Activated T-helper 17 cell treated with anti-CD3 and anti-CD28 coated beads, Interleukin-2, amount 50 U/mL, for 72 hours (primary cell): ENCODE results near the gene EIF4EBP3. TPM values are rescaled to one million over a fixed set of nuclear protein-coding genes. Genes with fewer than 3 reads are reported as not detected.

ENCODE experiments used
- ATAC-seq: fragments of 150-1000 bp; cut with Tn5 transposase; replicated peaks from 2 replicates; pipeline ENCODE4 v1.10.0; 2021; ENCODE audit warnings: mild to moderate bottlenecking, moderate library complexity
- H3K27ac Mint-ChIP-seq: one replicate; pipeline ENCODE4 v1.8.0; 2022; ENCODE audit warnings: mixed read lengths
- H3K27me3 Mint-ChIP-seq: one replicate; pipeline ENCODE4 v1.8.0; 2022; ENCODE audit warnings: mixed read lengths
- H3K36me3 Mint-ChIP-seq: one replicate; pipeline ENCODE4 v1.8.0; 2022; ENCODE audit warnings: low read depth, mild to moderate bottlenecking, mixed read lengths
- H3K4me1 Mint-ChIP-seq: one replicate; pipeline ENCODE4 v1.8.0; 2022; ENCODE audit warnings: mixed read lengths
- H3K4me3 Mint-ChIP-seq: one replicate; pipeline ENCODE4 v1.8.0; 2022; ENCODE audit warnings: mild to moderate bottlenecking, mixed read lengths
- H3K9me3 Mint-ChIP-seq: one replicate; pipeline ENCODE4 v1.8.0; 2022; ENCODE audit warnings: mixed read lengths
- total RNA-seq, 2 donors: library from RNA; stranded (reverse); gene quantifications; one replicate each; pipeline ENCODE4 v1.2.3, GENCODE V29; 2022

The EIF4EBP3 gene
- total RNA-seq, 2 donors from 2014 or later = 8.9 to 11.8 TPM

DNA sequence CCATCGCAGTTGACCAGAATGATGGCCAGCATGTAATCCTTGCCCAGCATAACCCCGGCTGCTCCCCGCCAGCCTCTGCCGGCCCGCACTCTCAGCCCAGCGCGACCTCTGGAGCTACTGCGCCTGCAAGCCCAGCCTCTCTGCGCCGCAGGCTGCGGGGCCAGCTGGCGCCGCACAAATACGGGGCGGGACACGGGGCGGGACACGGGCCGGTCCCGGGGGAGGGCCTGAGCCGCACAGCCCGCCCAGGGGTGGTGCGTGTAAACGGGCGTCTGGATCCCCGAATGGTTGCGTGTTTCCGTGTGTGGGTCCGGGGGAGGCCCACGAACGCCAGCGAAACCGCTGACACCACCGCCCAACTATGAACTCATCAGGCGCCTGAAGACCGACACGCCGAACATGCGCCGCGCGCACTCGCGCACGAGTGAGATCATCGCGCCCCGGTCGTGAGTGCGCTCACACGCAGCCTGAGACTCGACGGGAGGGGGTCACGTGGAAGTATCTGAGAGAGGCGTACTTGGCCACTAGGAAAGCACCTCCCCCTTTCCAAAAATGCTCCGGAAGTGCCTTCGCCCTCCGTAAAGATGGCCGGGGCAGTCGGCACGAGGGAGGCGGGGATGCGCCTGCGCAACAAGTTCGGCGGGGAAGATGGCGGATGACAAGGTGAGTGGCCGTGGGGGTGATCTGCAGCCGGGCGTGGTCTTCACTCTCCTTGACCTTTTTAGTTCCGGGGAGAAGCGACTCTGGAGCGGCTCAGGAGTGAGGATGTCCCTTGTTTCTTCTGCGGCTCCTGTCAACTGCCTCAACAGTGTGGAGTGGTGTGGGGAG, 16.9 kb downstream of the EIF4EBP3 start, which contains the start of the genes APBB3 and SLC35A4:
TSS of gene APBB3 (minus strand) at position 403 of the 828 bp plus-strand sequence. CDS start at position 50, 353 bp downstream.
TSS of gene SLC35A4 (plus strand) at position 633 of the 828 bp plus-strand sequence. CDS start 2,342 bp downstream, outside the sequence.
- H3K36me3 Mint-ChIP-seq = peaks cover 45% of the 10 kb centered on the region
- peak within 1 kb of the TSS; percentile 93 for H3K27ac Mint-ChIP-seq
- peak; percentile 93 for ATAC-seq
- peaks cover 23% of the 10 kb centered on the region for H3K4me1 Mint-ChIP-seq
- H3K4me3 Mint-ChIP-seq = peak within 1 kb of the TSS; percentile 93
- no peaks in the 10 kb centered on the region for H3K9me3 Mint-ChIP-seq
- no peaks in the 10 kb centered on the region for H3K27me3 Mint-ChIP-seq

DNA sequence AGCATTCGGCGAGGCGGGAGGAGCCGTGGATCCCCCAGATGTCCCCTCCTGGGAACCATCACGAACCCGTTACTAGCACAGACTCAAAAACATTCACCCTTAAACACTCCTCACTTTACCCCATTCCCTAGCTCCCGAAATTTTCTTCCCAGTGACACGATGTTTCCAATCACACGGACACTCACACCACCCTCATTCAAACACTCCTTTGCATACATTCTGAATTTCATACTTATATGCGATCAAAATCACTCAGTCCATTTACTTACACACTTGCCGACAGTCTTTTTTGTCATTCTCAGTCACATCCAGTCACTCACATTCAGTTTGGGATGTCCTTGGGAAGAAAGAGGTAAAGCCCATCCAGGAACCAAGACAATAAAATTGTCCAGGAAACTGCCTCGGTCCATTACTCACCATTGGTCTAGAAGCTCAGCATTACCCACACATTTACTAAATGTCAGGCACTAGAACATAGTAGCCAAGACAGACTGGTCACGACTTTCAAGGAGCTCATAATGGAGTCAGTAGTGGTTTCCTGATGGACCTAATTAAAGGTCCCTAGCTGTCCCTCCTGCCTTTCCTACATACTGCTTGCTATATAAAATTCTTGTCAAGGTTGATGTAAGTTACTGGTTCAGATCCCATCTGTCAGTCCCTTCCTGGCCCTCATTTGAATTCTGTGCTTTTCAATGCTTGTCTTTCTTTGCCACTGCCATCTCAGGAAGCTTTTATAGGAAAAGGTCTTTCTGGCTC, 17.7 kb downstream of the EIF4EBP3 start:
- Mint-ChIP-seq H3K36me3 (peaks cover 48% of the 10 kb centered on the region), H3K4me1 (peaks cover 23% of the 10 kb centered on the region), H3K4me3 (peak overlapping the region; percentile 93), H3K27me3 (no peaks in the 10 kb centered on the region), H3K27ac (peak overlapping the region; percentile 93), H3K9me3 (no peaks in the 10 kb centered on the region)
- ATAC-seq = peak; percentile 1

DNA sequence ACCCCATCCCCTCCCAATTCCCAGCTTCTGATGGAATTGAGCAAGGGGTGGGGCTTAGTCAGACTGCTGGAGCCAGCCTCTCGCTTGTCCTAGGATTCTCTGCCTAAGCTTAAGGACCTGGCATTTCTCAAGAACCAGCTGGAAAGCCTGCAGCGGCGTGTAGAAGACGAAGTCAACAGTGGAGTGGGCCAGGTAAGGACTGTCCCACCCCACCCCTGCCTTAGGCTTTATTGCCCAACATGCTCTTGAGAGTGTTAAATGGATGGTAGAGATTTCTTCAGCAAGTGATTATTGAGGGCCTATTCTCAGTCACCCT, 18.3 kb downstream of the EIF4EBP3 start:
- ATAC-seq = no peak
- peaks cover 51% of the 10 kb centered on the region for H3K36me3 Mint-ChIP-seq
- H3K9me3 Mint-ChIP-seq = no peaks in the 10 kb centered on the region
- peaks cover 23% of the 10 kb centered on the region for H3K4me1 Mint-ChIP-seq
- peak overlapping the region; percentile 93 for H3K4me3 Mint-ChIP-seq
- H3K27ac Mint-ChIP-seq = peak overlapping the region; percentile 93
- no peaks in the 10 kb centered on the region for H3K27me3 Mint-ChIP-seq

DNA sequence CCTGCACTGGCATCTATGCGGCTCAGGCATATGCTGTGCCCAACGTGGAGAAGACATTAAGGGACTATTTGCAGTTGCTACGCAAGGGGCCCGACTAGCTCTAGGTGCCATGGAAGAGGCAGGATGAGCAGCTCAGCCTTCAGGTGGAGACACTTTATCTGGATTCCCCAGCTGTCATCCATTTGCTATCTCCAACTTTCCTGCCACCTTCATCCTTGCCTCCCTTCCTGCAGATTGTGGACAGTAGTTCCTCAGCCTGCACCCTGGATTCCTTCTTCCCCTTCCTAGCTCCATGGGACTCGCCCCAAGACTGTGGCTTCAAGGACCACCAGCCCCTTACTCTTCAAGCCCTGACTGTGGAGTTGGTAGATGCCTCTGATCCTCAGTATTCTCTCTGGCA, 19.2 kb downstream of the EIF4EBP3 start:
- H3K9me3 Mint-ChIP-seq = no peaks in the 10 kb centered on the region
- peak overlapping the region; percentile 76 for H3K27ac Mint-ChIP-seq
- H3K27me3 Mint-ChIP-seq = no peaks in the 10 kb centered on the region
- peaks cover 51% of the 10 kb centered on the region for H3K36me3 Mint-ChIP-seq
- peaks cover 23% of the 10 kb centered on the region for H3K4me1 Mint-ChIP-seq
- H3K4me3 Mint-ChIP-seq = peak overlapping the region; percentile 93
- no peak for ATAC-seq

DNA sequence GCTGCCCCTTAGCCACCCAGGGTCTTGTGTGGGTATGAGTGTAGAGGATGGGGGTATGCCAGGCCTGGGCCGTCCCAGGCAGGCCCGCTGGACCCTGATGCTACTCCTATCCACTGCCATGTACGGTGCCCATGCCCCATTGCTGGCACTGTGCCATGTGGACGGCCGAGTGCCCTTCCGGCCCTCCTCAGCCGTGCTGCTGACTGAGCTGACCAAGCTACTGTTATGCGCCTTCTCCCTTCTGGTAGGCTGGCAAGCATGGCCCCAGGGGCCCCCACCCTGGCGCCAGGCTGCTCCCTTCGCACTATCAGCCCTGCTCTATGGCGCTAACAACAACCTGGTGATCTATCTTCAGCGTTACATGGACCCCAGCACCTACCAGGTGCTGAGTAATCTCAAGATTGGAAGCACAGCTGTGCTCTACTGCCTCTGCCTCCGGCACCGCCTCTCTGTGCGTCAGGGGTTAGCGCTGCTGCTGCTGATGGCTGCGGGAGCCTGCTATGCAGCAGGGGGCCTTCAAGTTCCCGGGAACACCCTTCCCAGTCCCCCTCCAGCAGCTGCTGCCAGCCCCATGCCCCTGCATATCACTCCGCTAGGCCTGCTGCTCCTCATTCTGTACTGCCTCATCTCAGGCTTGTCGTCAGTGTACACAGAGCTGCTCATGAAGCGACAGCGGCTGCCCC, 19.8 kb downstream of the EIF4EBP3 start:
- Mint-ChIP-seq H3K36me3 (peaks cover 51% of the 10 kb centered on the region), H3K4me3 (peak overlapping the region; percentile 93), H3K27me3 (no peaks in the 10 kb centered on the region), H3K9me3 (no peaks in the 10 kb centered on the region), H3K27ac (peak overlapping the region; percentile 76), H3K4me1 (peaks cover 23% of the 10 kb centered on the region)
- ATAC-seq = no peak

DNA sequence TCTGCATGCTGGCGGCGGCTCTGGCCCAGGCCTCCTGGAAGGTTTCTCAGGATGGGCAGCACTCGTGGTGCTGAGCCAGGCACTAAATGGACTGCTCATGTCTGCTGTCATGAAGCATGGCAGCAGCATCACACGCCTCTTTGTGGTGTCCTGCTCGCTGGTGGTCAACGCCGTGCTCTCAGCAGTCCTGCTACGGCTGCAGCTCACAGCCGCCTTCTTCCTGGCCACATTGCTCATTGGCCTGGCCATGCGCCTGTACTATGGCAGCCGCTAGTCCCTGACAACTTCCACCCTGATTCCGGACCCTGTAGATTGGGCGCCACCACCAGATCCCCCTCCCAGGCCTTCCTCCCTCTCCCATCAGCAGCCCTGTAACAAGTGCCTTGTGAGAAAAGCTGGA, 20.4 kb downstream of the EIF4EBP3 start:
- peaks cover 23% of the 10 kb centered on the region for H3K4me1 Mint-ChIP-seq
- H3K36me3 Mint-ChIP-seq = peaks cover 51% of the 10 kb centered on the region
- H3K4me3 Mint-ChIP-seq = peak overlapping the region; percentile 93
- no peaks in the 10 kb centered on the region for H3K27me3 Mint-ChIP-seq
- H3K27ac Mint-ChIP-seq = peak overlapping the region; percentile 76
- ATAC-seq = no peak
- H3K9me3 Mint-ChIP-seq = no peaks in the 10 kb centered on the region

DNA sequence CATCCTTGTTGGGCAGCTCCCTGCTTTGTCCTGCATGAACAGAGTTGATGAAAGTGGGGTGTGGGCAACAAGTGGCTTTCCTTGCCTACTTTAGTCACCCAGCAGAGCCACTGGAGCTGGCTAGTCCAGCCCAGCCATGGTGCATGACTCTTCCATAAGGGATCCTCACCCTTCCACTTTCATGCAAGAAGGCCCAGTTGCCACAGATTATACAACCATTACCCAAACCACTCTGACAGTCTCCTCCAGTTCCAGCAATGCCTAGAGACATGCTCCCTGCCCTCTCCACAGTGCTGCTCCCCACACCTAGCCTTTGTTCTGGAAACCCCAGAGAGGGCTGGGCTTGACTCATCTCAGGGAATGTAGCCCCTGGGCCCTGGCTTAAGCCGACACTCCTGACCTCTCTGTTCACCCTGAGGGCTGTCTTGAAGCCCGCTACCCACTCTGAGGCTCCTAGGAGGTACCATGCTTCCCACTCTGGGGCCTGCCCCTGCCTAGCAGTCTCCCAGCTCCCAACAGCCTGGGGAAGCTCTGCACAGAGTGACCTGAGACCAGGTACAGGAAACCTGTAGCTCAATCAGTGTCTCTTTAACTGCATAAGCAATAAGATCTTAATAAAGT, 21.1 kb downstream of the EIF4EBP3 start:
- H3K4me3 Mint-ChIP-seq = peak overlapping the region; percentile 73
- no peaks in the 10 kb centered on the region for H3K9me3 Mint-ChIP-seq
- no peak for ATAC-seq
- H3K36me3 Mint-ChIP-seq = peaks cover 51% of the 10 kb centered on the region
- H3K4me1 Mint-ChIP-seq = peaks cover 23% of the 10 kb centered on the region
- H3K27ac Mint-ChIP-seq = peak overlapping the region; percentile 89
- H3K27me3 Mint-ChIP-seq = no peaks in the 10 kb centered on the region

DNA sequence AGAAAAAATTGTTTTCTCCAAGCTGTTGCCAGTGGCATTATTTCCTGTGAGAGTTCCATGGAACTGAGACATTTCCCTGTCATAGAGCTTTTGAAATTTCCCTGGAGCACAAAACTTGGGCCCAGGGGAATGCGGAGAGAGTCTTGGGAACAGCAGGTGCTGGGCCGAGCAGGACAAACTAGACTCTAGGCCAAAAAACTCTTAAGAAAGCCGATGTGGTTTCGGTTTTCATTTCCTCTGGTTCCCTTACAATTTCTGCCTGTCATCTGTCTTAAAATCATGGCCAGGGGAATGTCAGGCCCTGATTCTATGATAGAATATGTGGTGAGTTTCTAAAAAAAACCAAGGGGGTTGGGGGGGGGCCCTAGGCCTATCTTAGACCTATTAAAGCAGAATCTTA, 21.7 kb downstream of the EIF4EBP3 start:
- no peak for ATAC-seq
- peaks cover 51% of the 10 kb centered on the region for H3K36me3 Mint-ChIP-seq
- H3K4me1 Mint-ChIP-seq = peaks cover 23% of the 10 kb centered on the region
- H3K27ac Mint-ChIP-seq = peak overlapping the region; percentile 89
- H3K27me3 Mint-ChIP-seq = no peaks in the 10 kb centered on the region
- H3K4me3 Mint-ChIP-seq = peak overlapping the region; percentile 73
- no peaks in the 10 kb centered on the region for H3K9me3 Mint-ChIP-seq

DNA sequence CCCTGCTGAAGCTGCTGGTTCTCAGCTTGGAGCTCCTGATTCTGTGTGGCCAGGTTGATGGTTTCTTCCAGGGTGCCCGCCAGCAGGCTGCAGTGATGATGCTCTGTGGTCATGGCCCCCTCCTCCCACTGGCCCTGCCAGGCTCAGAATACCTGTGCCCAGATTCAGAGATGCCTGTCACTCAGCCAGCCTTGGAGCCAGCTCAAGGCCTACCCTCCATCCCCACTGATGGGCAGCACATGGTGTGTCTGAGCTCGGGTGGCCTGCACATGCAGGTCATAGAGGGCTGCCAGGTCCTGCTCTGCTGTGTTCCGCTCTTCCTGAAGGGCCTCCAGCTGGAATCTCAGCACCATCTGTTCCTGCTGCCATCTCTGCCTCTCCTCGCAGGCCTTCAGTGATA, 22.6 kb downstream of the EIF4EBP3 start:
- Mint-ChIP-seq H3K27me3 (no peaks in the 10 kb centered on the region), H3K36me3 (peaks cover 43% of the 10 kb centered on the region), H3K4me1 (peaks cover 23% of the 10 kb centered on the region), H3K9me3 (no peaks in the 10 kb centered on the region), H3K27ac (peak overlapping the region; percentile 89), H3K4me3 (peak overlapping the region; percentile 73)
- ATAC-seq = no peak

DNA sequence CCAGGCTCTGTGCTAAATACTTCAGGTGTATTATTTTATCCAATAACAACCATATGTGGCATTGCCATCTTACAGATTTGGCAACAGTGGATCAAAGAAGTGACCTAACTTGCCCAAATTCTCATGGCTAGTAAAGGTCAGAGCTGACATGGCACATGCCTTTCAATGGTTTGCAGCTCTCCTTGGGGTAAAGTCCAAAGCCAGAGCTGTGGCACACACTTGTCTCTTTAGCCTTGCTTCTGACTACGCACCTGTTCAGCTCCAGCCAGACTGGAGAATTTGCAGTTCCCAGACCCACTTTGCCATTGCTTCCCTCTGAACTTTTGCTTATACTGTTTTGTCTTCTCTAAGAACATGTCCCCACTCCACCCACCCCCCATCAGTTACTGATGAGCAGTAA, 23.0 kb downstream of the EIF4EBP3 start:
- Mint-ChIP-seq H3K9me3 (no peaks in the 10 kb centered on the region), H3K27me3 (no peaks in the 10 kb centered on the region), H3K27ac (peak overlapping the region; percentile 89), H3K36me3 (peaks cover 40% of the 10 kb centered on the region), H3K4me3 (peak overlapping the region; percentile 73), H3K4me1 (peaks cover 23% of the 10 kb centered on the region)
- ATAC-seq = no peak

DNA sequence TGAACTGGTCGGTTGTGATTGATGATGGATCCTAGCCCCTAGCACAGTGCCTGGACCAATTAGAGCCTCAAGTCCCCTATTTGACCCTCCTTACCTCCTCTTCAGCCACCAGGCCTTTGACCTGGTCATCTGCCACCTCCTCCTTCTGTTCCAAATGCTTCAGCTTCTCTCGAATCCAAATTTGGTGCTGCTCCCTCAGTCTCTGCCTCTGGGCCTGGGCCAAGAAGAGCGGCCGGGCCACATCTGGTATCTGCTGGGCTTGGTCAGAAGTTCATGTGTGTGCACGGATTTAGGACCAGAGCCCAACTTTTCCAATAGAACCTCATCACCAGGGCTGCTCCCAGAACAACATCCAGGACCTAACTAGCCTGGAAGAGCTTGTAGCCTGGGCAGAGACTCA, 23.6 kb downstream of the EIF4EBP3 start:
- H3K27me3 Mint-ChIP-seq = no peaks in the 10 kb centered on the region
- H3K27ac Mint-ChIP-seq = no peak overlapping the region
- no peak for ATAC-seq
- peaks cover 19% of the 10 kb centered on the region for H3K4me1 Mint-ChIP-seq
- H3K36me3 Mint-ChIP-seq = peaks cover 34% of the 10 kb centered on the region
- H3K4me3 Mint-ChIP-seq = no peak overlapping the region
- H3K9me3 Mint-ChIP-seq = no peaks in the 10 kb centered on the region

DNA sequence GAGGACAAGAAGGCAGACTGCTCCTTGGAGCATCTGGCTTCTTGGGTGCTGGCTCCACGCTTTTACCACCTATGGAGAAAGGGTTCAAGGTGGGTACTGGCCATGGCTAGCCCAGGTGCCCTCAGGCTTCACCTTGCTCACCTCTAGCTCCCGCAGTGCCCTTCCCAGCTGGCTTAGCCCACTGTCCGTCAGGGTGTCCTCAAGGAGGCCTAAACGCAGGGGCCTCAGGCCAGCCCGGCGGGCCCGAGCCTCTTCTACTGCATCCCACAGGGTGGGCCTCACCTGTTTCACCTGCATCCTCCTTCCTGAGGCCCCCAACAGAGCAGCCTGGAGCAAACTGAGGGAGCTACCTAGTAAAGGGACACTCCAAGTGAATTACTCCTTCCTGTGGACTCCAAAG, 26.2 kb downstream of the EIF4EBP3 start:
- Mint-ChIP-seq H3K27me3 (no peaks in the 10 kb centered on the region), H3K4me1 (peaks cover 6% of the 10 kb centered on the region), H3K36me3 (peaks cover 12% of the 10 kb centered on the region), H3K9me3 (no peaks in the 10 kb centered on the region), H3K27ac (no peak overlapping the region), H3K4me3 (no peak overlapping the region)
- ATAC-seq = no peak

DNA sequence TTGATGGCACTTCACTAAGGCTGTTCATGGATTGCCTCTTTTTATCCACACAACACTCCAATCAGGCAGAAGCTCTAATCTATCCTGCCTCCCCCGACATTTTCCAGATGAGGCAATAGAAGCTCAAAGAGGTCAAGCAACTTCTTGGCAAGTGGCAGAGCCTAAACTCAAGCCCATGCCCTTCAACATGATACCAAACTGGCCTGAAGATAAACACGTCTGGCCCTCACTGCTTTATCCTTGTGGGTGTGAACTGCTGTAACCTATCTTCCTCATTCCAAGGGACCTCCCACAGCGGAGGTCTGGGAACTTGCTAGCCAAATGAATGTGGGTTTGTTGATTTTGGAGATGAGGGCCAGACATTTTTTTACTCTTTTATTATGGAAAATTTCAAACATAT, 26.7 kb downstream of the EIF4EBP3 start:
- Mint-ChIP-seq H3K27ac (no peak overlapping the region), H3K36me3 (peaks cover 7% of the 10 kb centered on the region), H3K9me3 (no peaks in the 10 kb centered on the region), H3K4me3 (no peak overlapping the region), H3K4me1 (peaks cover 1% of the 10 kb centered on the region), H3K27me3 (no peaks in the 10 kb centered on the region)
- ATAC-seq = no peak

DNA sequence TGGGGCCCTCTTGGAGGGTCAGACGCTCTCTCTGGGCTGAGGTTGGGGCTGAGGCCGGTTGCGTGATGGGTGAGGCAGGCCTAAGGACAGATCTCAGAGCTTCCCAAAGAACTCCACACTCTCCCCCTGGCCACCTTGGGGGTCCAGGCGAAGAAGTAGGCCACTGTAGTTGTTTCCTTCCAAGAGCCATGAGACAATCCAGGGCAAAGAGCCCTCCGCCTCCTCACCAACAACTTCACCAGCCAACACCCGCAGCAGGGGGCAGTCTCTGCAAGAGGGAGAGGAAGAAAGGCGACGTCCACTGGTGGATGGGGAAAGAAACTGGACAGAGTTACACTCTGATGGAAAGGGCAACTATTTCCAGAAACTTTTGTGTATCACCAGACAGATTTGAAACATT, 27.8 kb downstream of the EIF4EBP3 start:
- no peaks in the 10 kb centered on the region for H3K9me3 Mint-ChIP-seq
- ATAC-seq = no peak
- no peaks in the 10 kb centered on the region for H3K4me1 Mint-ChIP-seq
- no peak overlapping the region for H3K4me3 Mint-ChIP-seq
- H3K36me3 Mint-ChIP-seq = peaks cover 2% of the 10 kb centered on the region
- H3K27ac Mint-ChIP-seq = no peak overlapping the region
- H3K27me3 Mint-ChIP-seq = no peaks in the 10 kb centered on the region
